Measurements from ENCODE around the gene UBE2U.

Gene UBE2U
- 0 to 0.11 (median 0) reads per million in 9 experiments for total RNA-seq

- ATAC-seq (replicated peaks) (no peak), DNase-seq (no peak)
- Mint-ChIP-seq H3K27me3 (peaks cover 8 to 12% of the 10 kb centered on the region in 2 donors), H3K36me3 (ENCODE audit: insufficient read depth) (no peaks in the 10 kb centered on the region), H3K4me1 (ENCODE audit: low read depth in 2 of 2) (no peaks in the 10 kb centered on the region), H3K9me3 (no peaks in the 10 kb centered on the region), H3K4me3 (no peak within 1 kb of the TSS), H3K27ac (no peak within 1 kb of the TSS)
These were observed at the start of gene UBE2U for GRCh38 chr1:64203420-64203819. TSS of gene UBE2U (plus strand) at chr1:64203623. CDS start at chr1:64204051, 428 bp downstream.

GRCh38 chr1:64155278-64155677 is 48.1 kb upstream of the UBE2U start:
- H3K4me1 Mint-ChIP-seq (ENCODE audit: low read depth in 2 of 2), result no peaks in the 10 kb centered on the region
- no peaks in the 10 kb centered on the region for H3K9me3 Mint-ChIP-seq
- ATAC-seq (replicated peaks) (no peak), DNase-seq (no peak)
- H3K4me3 Mint-ChIP-seq, result no peak overlapping the region
- H3K27ac Mint-ChIP-seq, result no peak overlapping the region
- peaks cover 9 to 12% of the 10 kb centered on the region in 2 donors for H3K27me3 Mint-ChIP-seq
- no peaks in the 10 kb centered on the region for H3K36me3 Mint-ChIP-seq (ENCODE audit: insufficient read depth)

- Mint-ChIP-seq H3K27ac (no peak overlapping the region), H3K27me3 (peaks cover 22 to 37% of the 10 kb centered on the region in 2 donors), H3K36me3 (ENCODE audit: insufficient read depth) (no peaks in the 10 kb centered on the region), H3K4me1 (ENCODE audit: low read depth in 2 of 2) (no peaks in the 10 kb centered on the region), H3K9me3 (no peaks in the 10 kb centered on the region), H3K4me3 (no peak overlapping the region)
- DNase-seq (no peak), ATAC-seq (replicated peaks) (no peak)
These were observed 42.0 kb upstream of the UBE2U start for GRCh38 chr1:64161357-64161941.

- ATAC-seq (replicated peaks), result no peak
- no peak overlapping the region for H3K27ac Mint-ChIP-seq
- H3K9me3 Mint-ChIP-seq, result no peaks in the 10 kb centered on the region
- no peaks in the 10 kb centered on the region for H3K4me1 Mint-ChIP-seq (ENCODE audit: low read depth in 2 of 2)
- peaks cover 24 to 38% of the 10 kb centered on the region in 2 donors for H3K27me3 Mint-ChIP-seq
- DNase-seq, result no peak
- no peaks in the 10 kb centered on the region for H3K36me3 Mint-ChIP-seq (ENCODE audit: insufficient read depth)
- no peak overlapping the region for H3K4me3 Mint-ChIP-seq
These were observed 41.3 kb upstream of the UBE2U start for GRCh38 chr1:64162151-64162550.

- Mint-ChIP-seq H3K27ac (no peak overlapping the region), H3K27me3 (peaks cover 24 to 38% of the 10 kb centered on the region in 2 donors), H3K4me1 (ENCODE audit: low read depth in 2 of 2) (no peaks in the 10 kb centered on the region), H3K9me3 (no peaks in the 10 kb centered on the region), H3K36me3 (ENCODE audit: insufficient read depth) (no peaks in the 10 kb centered on the region), H3K4me3 (no peak overlapping the region)
- no peak for ATAC-seq (replicated peaks)
- DNase-seq, result no peak
These were observed 40.6 kb upstream of the UBE2U start for GRCh38 chr1:64162804-64163203.

GRCh38 chr1:64163431-64163830 is 40.0 kb upstream of the UBE2U start:
- Mint-ChIP-seq H3K4me3 (no peak overlapping the region), H3K4me1 (ENCODE audit: low read depth in 2 of 2) (no peaks in the 10 kb centered on the region)
- DNase-seq, result no peak

GRCh38 chr1:64163970-64164369 is 39.5 kb upstream of the UBE2U start:
- H3K36me3 Mint-ChIP-seq (ENCODE audit: insufficient read depth), result no peaks in the 10 kb centered on the region
- ATAC-seq (replicated peaks) (no peak), DNase-seq (no peak)
- H3K4me3 Mint-ChIP-seq, result no peak overlapping the region
- H3K27me3 Mint-ChIP-seq, result peaks cover 22 to 38% of the 10 kb centered on the region in 2 donors
- H3K4me1 Mint-ChIP-seq (ENCODE audit: low read depth in 2 of 2), result no peaks in the 10 kb centered on the region
- H3K27ac Mint-ChIP-seq, result no peak overlapping the region
- no peaks in the 10 kb centered on the region for H3K9me3 Mint-ChIP-seq

More at GRCh38 chr1:64163431-64163830, 40.0 kb upstream of the UBE2U start:
- Mint-ChIP-seq H3K9me3 (no peaks in the 10 kb centered on the region), H3K27ac (no peak overlapping the region), H3K36me3 (ENCODE audit: insufficient read depth) (no peaks in the 10 kb centered on the region), H3K27me3 (peaks cover 24 to 38% of the 10 kb centered on the region in 2 donors)
- ATAC-seq (replicated peaks), result no peak

- H3K36me3 Mint-ChIP-seq (ENCODE audit: insufficient read depth), result no peaks in the 10 kb centered on the region
- DNase-seq (no peak), ATAC-seq (replicated peaks) (no peak)
- H3K27me3 Mint-ChIP-seq, result peaks cover 34 to 48% of the 10 kb centered on the region in 2 donors
- no peak overlapping the region for H3K4me3 Mint-ChIP-seq
- no peaks in the 10 kb centered on the region for H3K4me1 Mint-ChIP-seq (ENCODE audit: low read depth in 2 of 2)
- H3K9me3 Mint-ChIP-seq, result no peaks in the 10 kb centered on the region
- H3K27ac Mint-ChIP-seq, result no peak overlapping the region
These were observed 36.8 kb upstream of the UBE2U start for GRCh38 chr1:64166629-64167028.

GRCh38 chr1:64167176-64167575 is 36.2 kb upstream of the UBE2U start:
- Mint-ChIP-seq H3K36me3 (ENCODE audit: insufficient read depth) (no peaks in the 10 kb centered on the region), H3K27me3 (peaks cover 34 to 42% of the 10 kb centered on the region in 2 donors), H3K27ac (no peak overlapping the region), H3K4me1 (ENCODE audit: low read depth in 2 of 2) (no peaks in the 10 kb centered on the region), H3K4me3 (no peak overlapping the region), H3K9me3 (no peaks in the 10 kb centered on the region)
- ATAC-seq (replicated peaks), result no peak
- DNase-seq, result no peak

- Mint-ChIP-seq H3K27ac (no peak overlapping the region), H3K27me3 (peaks cover 32 to 38% of the 10 kb centered on the region in 2 donors), H3K4me3 (no peak overlapping the region), H3K9me3 (no peaks in the 10 kb centered on the region), H3K4me1 (ENCODE audit: low read depth in 2 of 2) (no peaks in the 10 kb centered on the region), H3K36me3 (ENCODE audit: insufficient read depth) (no peaks in the 10 kb centered on the region)
- ATAC-seq (replicated peaks), result no peak
- DNase-seq, result no peak
These were observed 32.2 kb upstream of the UBE2U start for GRCh38 chr1:64171246-64171645.

GRCh38 chr1:64171797-64172281 is 31.6 kb upstream of the UBE2U start:
- no peak for ATAC-seq (replicated peaks)
- no peak overlapping the region for H3K4me3 Mint-ChIP-seq
- H3K36me3 Mint-ChIP-seq (ENCODE audit: insufficient read depth), result no peaks in the 10 kb centered on the region

GRCh38 chr1:64172458-64172983 is 30.9 kb upstream of the UBE2U start:
- H3K27me3 Mint-ChIP-seq, result peaks cover 32 to 36% of the 10 kb centered on the region in 2 donors
- H3K27ac Mint-ChIP-seq, result no peak overlapping the region
- no peak for DNase-seq
- no peaks in the 10 kb centered on the region for H3K9me3 Mint-ChIP-seq
- no peaks in the 10 kb centered on the region for H3K36me3 Mint-ChIP-seq (ENCODE audit: insufficient read depth)
- H3K4me3 Mint-ChIP-seq, result no peak overlapping the region
- ATAC-seq (replicated peaks), result no peak
- H3K4me1 Mint-ChIP-seq (ENCODE audit: low read depth in 2 of 2), result peaks cover 0 to 5% of the 10 kb centered on the region in 2 donors

More at GRCh38 chr1:64171797-64172281, 31.6 kb upstream of the UBE2U start:
- Mint-ChIP-seq H3K4me1 (ENCODE audit: low read depth in 2 of 2) (peaks cover 0 to 5% of the 10 kb centered on the region in 2 donors), H3K27ac (no peak overlapping the region), H3K27me3 (peaks cover 32 to 35% of the 10 kb centered on the region in 2 donors), H3K9me3 (no peaks in the 10 kb centered on the region)
- DNase-seq, result no peak

GRCh38 chr1:64173336-64173940 is 30.0 kb upstream of the UBE2U start:
- Mint-ChIP-seq H3K4me3 (no peak overlapping the region), H3K9me3 (no peaks in the 10 kb centered on the region), H3K27me3 (peaks cover 38 to 45% of the 10 kb centered on the region in 2 donors), H3K36me3 (ENCODE audit: insufficient read depth) (no peaks in the 10 kb centered on the region), H3K27ac (no peak overlapping the region), H3K4me1 (ENCODE audit: low read depth in 2 of 2) (peaks cover 0 to 5% of the 10 kb centered on the region in 2 donors)
- no peak for ATAC-seq (replicated peaks)
- DNase-seq, result no peak

GRCh38 chr1:64175639-64176038 is 27.8 kb upstream of the UBE2U start:
- no peak overlapping the region for H3K4me3 Mint-ChIP-seq
- H3K27ac Mint-ChIP-seq, result no peak overlapping the region
- peaks cover 0 to 5% of the 10 kb centered on the region in 2 donors for H3K4me1 Mint-ChIP-seq (ENCODE audit: low read depth in 2 of 2)
- H3K27me3 Mint-ChIP-seq, result peaks cover 37 to 40% of the 10 kb centered on the region in 2 donors
- no peaks in the 10 kb centered on the region for H3K9me3 Mint-ChIP-seq
- H3K36me3 Mint-ChIP-seq (ENCODE audit: insufficient read depth), result no peaks in the 10 kb centered on the region
- ATAC-seq (replicated peaks) (no peak), DNase-seq (no peak)
